ENCODE measurements around the gene GSG1L.
"Not testable (repeated sequence)": the region's sequence is repeated elsewhere in the genome, so short reads cannot be mapped to it uniquely, and the experiment has no call there.

GSG1L gene

GRCh38 chr16:27920391-27920891, 143.1 kb downstream of the GSG1L start:
- FAIRE-seq (no peak), DNase-seq (ENCODE audit: insufficient read length, low spot score) (no peak)

- FAIRE-seq (no peak), DNase-seq (ENCODE audit: insufficient read length, low spot score) (no peak)
Measured at GRCh38 chr16:27918755-27919154, 144.8 kb downstream of the GSG1L start.

DNA sequence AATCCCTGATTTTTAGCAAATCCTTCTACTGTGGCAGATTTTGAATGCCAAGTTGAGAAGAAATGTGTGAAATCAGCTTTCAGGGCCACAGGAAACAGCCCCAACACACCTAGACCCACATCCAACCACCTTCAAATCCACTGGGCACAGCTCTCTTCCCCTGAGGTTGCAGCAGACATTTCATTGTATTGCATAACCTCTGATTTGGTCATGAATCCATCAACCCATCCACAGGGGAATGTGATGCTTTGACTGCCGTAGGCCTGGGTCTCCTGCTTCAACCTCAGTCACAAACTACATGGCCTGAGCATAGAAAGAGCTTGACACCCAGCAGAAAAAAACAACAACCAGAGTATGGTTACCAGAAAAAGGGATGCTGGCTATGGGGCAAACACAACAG, 145.6 kb downstream of the GSG1L start:
- no peak for DNase-seq (ENCODE audit: insufficient read length, low spot score)
- FAIRE-seq = no peak

GRCh38 chr16:27911486-27911885, 152.0 kb downstream of the GSG1L start:
- no peak for FAIRE-seq
- no peak for DNase-seq (ENCODE audit: insufficient read length, low spot score)

DNA sequence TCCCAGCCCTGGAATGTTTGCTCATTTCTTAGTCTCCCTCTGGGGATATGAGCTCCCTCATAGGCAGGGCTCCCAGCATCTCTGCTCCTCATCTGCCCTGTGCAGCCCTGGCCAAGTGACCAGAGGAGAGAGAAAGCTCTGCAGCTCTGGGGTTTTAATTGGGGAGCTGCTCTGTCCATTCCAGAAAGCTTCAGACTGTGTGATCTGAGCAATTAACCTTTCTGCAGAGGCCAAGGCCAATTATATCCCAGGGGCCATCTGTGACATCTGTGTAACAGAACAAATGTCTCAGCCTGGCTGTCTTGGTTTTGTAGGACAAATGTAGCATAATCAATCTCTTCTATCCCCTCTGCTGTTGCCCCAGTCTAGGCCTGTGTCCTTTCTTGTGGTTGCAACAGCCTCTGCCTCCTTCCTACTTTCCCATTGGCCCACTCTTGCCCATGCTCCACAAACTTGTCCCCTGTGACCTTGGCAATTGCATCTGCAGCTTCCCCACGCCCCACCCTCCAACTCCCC, 156.0 kb downstream of the GSG1L start:
- no peak for DNase-seq (ENCODE audit: insufficient read length, low spot score)
- no peak for FAIRE-seq

DNA sequence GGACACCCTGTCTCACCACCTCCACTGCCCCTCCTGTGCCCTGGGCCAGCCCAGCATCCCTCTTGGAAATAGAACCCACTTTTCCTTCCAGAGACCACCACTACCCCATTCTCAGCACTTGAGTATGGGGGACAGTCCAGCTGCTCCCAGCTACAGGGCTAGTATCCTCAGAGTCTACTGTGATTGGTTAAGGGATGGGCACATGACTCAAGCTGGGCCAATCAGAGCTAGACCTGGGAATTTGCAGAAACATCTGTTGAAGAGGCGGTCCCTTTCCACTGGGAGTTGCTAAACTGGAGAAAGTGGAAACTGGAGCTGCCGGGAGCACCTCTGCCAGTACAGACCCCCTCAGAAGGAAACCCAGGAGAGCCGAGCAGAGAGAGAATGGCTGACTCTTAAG, 156.6 kb downstream of the GSG1L start:
- FAIRE-seq = no peak
- DNase-seq (ENCODE audit: insufficient read length, low spot score) = no peak

GRCh38 chr16:27903046-27903655, 160.4 kb downstream of the GSG1L start:
- FAIRE-seq = no peak
- DNase-seq (ENCODE audit: insufficient read length, low spot score) = no peak

GRCh38 chr16:27902551-27902950, 161.0 kb downstream of the GSG1L start:
- DNase-seq (ENCODE audit: insufficient read length, low spot score) = no peak
- FAIRE-seq = no peak

DNA sequence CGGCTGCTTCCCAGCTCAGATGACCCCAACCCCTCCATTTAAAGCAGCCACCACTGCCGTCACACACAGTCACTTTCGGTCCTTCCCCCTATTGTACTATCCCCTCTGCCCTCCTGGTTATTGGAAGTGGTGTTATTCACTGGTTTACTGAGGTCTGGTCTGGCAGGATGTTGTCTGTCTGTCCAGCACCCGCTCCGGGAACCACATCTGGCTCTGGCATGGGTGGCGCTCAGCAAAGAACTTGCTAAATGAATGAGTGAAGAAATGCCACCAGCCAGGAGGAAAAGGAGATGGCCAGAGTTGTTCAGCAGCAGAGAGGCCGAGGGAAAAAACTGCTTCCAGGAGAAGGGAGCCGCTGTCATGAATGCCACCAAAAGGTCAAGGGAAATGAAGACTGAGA, 161.6 kb downstream of the GSG1L start:
- FAIRE-seq = no peak
- no peak for DNase-seq (ENCODE audit: insufficient read length, low spot score)

DNA sequence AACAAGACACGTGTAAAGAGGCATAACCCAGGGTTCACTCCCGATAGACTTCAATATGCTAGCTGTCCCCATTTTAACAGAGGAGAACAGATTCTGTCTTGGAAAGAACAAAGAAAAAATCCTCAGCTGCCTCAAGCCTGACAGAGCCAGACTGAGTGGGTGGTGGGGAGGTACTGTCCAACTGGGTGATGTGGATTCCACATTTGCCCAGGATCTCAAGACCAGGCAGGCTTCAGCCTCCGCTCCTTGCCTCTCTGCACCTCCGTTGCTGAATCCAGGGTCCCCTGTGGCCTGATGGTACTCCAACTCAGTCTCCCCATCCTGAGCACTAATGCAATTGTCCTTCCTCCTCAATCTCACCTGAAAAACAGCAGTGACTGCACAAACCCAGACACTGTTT, 163.8 kb downstream of the GSG1L start:
- no peak for DNase-seq (ENCODE audit: insufficient read length, low spot score)
- no peak for FAIRE-seq

GRCh38 chr16:27894386-27894785, 169.1 kb downstream of the GSG1L start:
- FAIRE-seq = no peak

GRCh38 chr16:27892879-27893278, 170.6 kb downstream of the GSG1L start:
- no peak for DNase-seq (ENCODE audit: insufficient read length, low spot score)
- no peak for FAIRE-seq

More at GRCh38 chr16:27894386-27894785, 169.1 kb downstream of the GSG1L start:
- DNase-seq (ENCODE audit: insufficient read length, low spot score) = no peak

- FAIRE-seq = no peak
- no peak for DNase-seq (ENCODE audit: insufficient read length, low spot score)
Measured at GRCh38 chr16:27890866-27891265, 172.6 kb downstream of the GSG1L start.

- no peak for DNase-seq (ENCODE audit: insufficient read length, low spot score)
- no peak for FAIRE-seq
Measured at GRCh38 chr16:27890006-27890405, 173.5 kb downstream of the GSG1L start.

DNA sequence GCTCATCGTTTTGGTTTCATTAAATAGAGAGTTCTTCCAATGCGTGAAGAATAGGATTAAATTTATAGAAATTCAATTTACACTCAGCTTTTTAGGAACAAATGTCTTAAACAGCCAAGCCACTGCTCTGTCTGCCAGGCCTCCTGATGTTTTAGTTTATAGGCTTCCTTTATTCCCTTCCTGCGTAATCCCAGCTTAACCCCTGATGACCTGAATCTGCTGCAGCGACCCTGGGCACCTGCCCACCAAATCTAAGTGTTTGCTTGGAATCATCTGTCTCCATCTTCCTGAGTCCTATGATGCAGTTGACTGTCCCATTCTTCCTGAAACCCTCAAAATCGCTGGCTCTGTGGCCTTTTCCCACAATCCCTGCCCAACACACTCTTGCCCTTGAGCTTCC, 179.9 kb downstream of the GSG1L start:
- FAIRE-seq (no peak), DNase-seq (ENCODE audit: insufficient read length, low spot score) (no peak)

- FAIRE-seq (no peak), DNase-seq (ENCODE audit: insufficient read length, low spot score) (no peak)
Measured at GRCh38 chr16:27880287-27880686, 183.2 kb downstream of the GSG1L start.

GRCh38 chr16:27879601-27880247, 183.8 kb downstream of the GSG1L start:
- no peak for DNase-seq (ENCODE audit: insufficient read length, low spot score)
- no peak for FAIRE-seq

- not testable (repeated sequence) for DNase-seq (ENCODE audit: insufficient read length, low spot score); FAIRE-seq
Measured at GRCh38 chr16:27872627-27873026, 190.9 kb downstream of the GSG1L start.

DNA sequence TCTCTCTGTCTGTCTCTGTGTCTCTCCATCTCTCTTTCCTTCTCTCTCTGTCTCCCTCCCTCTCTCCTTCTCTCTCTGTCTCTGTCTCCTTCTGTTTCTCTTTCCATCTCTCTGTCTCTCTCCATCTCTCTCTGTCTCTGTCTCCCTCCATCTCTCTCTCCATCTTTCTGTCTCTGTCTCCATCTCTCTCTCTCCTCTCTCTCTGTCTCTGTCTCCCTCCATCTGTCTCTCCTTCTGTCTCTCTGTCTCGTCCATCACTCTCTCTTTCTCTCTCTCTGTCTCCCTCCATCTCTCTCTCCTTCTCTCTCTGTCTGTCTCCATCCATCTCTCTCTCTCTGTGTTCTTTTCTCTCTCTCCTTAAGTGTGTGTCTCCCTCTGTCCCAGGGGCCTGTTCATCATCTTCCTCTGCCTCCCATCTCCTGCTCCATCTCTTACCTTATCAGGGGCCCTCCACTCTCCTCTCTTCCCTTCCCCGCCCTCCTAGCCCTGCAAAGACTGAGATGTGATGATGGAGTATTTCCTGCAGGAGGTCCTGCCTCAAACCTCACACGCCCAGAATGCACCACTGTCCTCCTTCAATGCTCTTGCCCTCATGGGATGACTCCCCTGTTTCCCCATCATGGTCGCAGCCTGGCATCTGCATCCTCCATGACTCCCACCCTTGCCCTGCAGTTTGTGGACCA, 193.3 kb downstream of the GSG1L start:
- FAIRE-seq (no peak), DNase-seq (ENCODE audit: insufficient read length, low spot score) (no peak)

DNA sequence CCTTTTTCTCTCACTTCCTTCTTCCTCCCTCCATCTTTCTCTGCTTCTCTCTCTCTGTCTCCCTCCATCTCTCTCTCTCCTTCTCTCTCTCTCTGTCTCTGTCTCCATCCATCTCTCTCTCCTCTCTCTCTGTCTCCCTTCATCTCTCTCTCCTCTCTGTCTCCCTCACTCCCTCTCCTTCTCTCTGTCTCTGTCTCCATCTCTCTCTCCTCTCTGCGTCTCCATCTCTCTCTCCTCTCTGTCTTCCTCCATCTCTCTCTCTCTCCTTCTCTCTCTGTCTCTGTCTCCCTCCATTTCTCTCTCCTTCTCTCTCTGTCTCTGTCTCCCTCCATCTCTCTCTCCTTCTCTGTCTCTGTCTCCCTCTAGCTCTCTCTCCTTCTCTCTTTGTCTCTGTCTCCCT, 194.1 kb downstream of the GSG1L start:
- no peak for FAIRE-seq

GRCh38 chr16:27868180-27868579, 195.3 kb downstream of the GSG1L start:
- no peak for FAIRE-seq
- no peak for DNase-seq (ENCODE audit: insufficient read length, low spot score)

More for the DNA sequence above, 194.1 kb downstream of the GSG1L start:
- DNase-seq (ENCODE audit: insufficient read length, low spot score) = no peak

Measured in GM19239 (cell line).